PC-3 (cell line): ENCODE results near the gene GALNTL6. TPM values are rescaled to one million over a fixed set of nuclear protein-coding genes. Genes with fewer than 3 reads are reported as not detected.

Source experiments
- ATAC-seq: fragments of 200-7000 bp; cut with Tn5 transposase; 2 replicates; pipeline ENCODE4 v1.9.1; 2020; ENCODE audit warnings: mild to moderate bottlenecking, moderate library complexity
- BruUV-seq: library from RNA; stranded (reverse); fragments of 400-500 nt; replicated peaks from 2 replicates; lab custom pipeline; 2021; lab: Mats Ljungman, UMichigan
- CTCF ChIA-PET: fragments of 300-600 bp; sonication (Branson Sonifier 250); formaldehyde crosslinking; loops from one replicate; lab custom pipeline; 2022; ENCODE audit warnings: antibody characterized with exemption; lab: Charles Lee
- POLR2A ChIA-PET: fragments of 300-600 bp; sonication (Branson Sonifier 250); formaldehyde crosslinking; loops from one replicate; lab custom pipeline; 2022; ENCODE audit warnings: antibody characterized with exemption; ENCODE audit not compliant: unreplicated experiment; lab: Charles Lee
- DNase-seq: peaks from one replicate; pipeline ENCODE4 v3.0.0-alpha.2; 2015
- H2AFZ ChIP-seq: fragments of 300-600 bp; sonication (generic); 2 replicates; pipeline ENCODE4 v1.6.0; 2016; ENCODE audit warnings: antibody characterized with exemption, low read length
- H3F3A ChIP-seq: fragments of 300-600 bp; sonication (generic); one replicate; pipeline ENCODE4 v1.6.0; 2017; ENCODE audit warnings: antibody characterized with exemption, low read length, control low read depth, mild to moderate bottlenecking; ENCODE audit not compliant: unreplicated experiment
- H3K27ac ChIP-seq: fragments of 300-600 bp; sonication (generic); 2 replicates; pipeline ENCODE4 v1.5.1; 2016; ENCODE audit warnings: mild to moderate bottlenecking, low read length
- H3K27me3 ChIP-seq: fragments of 300-600 bp; sonication (generic); 2 replicates; pipeline ENCODE4 v1.6.1; 2016; ENCODE audit warnings: low read length, mixed read lengths
- H3K36me3 ChIP-seq: fragments of 300-600 bp; sonication (generic); 2 replicates; pipeline ENCODE4 v1.6.1; 2016; ENCODE audit warnings: low read depth, mixed run types, low read length, mixed read lengths
- H3K4me1 ChIP-seq: fragments of 300-600 bp; sonication (generic); 2 replicates; pipeline ENCODE4 v1.5.1; 2016; ENCODE audit warnings: low read length; ENCODE audit not compliant: insufficient read depth
- H3K4me2 ChIP-seq: fragments of 300-600 bp; sonication (generic); 2 replicates; pipeline ENCODE4 v1.6.0; 2016; ENCODE audit warnings: low read length
- H3K4me3 ChIP-seq: fragments of 300-600 bp; sonication (generic); 2 replicates; pipeline ENCODE4 v1.5.1; 2016; ENCODE audit warnings: mild to moderate bottlenecking, low read length, mixed read lengths
- H3K79me2 ChIP-seq: fragments of 300-600 bp; sonication (generic); 2 replicates; pipeline ENCODE4 v1.6.1; 2017; ENCODE audit warnings: low read length, mixed read lengths
- H3K9ac ChIP-seq: fragments of 300-600 bp; sonication (generic); 2 replicates; pipeline ENCODE4 v1.6.0; 2016; ENCODE audit warnings: mild to moderate bottlenecking, low read length
- H3K9me2 ChIP-seq: fragments of 300-600 bp; sonication (generic); replicated peaks from 2 replicates; pipeline ENCODE4 v1.6.1; 2016; ENCODE audit warnings: mixed run types, low read length, mixed read lengths
- H3K9me3 ChIP-seq: fragments of 300-600 bp; sonication (generic); 2 replicates; pipeline ENCODE4 v1.6.1; 2016; ENCODE audit warnings: low read length, mixed read lengths
- H4K20me1 ChIP-seq: fragments of 300-600 bp; sonication (generic); 2 replicates; pipeline ENCODE4 v1.6.1; 2016; ENCODE audit warnings: low read length, mixed read lengths
- CTCF ChIP-seq: fragments of 300-600 bp; sonication (generic); conservative IDR thresholded peaks from 2 replicates; pipeline ENCODE4 v1.5.1; 2017; ENCODE audit warnings: antibody characterized with exemption, low read depth, mild to moderate bottlenecking, low read length
- EZH2 ChIP-seq: fragments of 300-600 bp; sonication (generic); IDR thresholded peaks from one replicate; pipeline ENCODE4 v1.6.1; 2017; ENCODE audit warnings: antibody characterized with exemption, mild to moderate bottlenecking, low read length; ENCODE audit not compliant: unreplicated experiment
- EZH2phosphoT487 ChIP-seq: fragments of 300-600 bp; sonication (generic); IDR thresholded peaks from 2 replicates; pipeline ENCODE4 v1.6.1; 2018; ENCODE audit warnings: mild to moderate bottlenecking, antibody characterized with exemption, low read length, borderline replicate concordance
- intact Hi-C: fragments of 100-400 bp; cut with micrococcal nuclease; formaldehyde crosslinking; loops from 2 replicates; pipeline ENCODE4 v1.9.0; 2023
- total RNA-seq: library from RNA; depleted of rRNA; stranded (reverse); fragments of >200 nt; gene quantifications from 2 replicates; pipeline ENCODE4 v1.2.3, GENCODE V29; 2014

Gene GALNTL6
- total RNA-seq, 1 experiment from 2014 or later: not detected

- DNase-seq (no peak), ATAC-seq (no peak)
- Histone ChIP-seq H4K20me1 (no peaks in the 10 kb centered on the region), H3F3A (no peaks in the 10 kb centered on the region), H3K79me2 (no peaks in the 10 kb centered on the region), H2AFZ (no peak overlapping the region), H3K4me3 (no peak overlapping the region), H3K9ac (no peak overlapping the region), H3K9me3 (no peaks in the 10 kb centered on the region), H3K9me2 (no peaks in the 10 kb centered on the region), H3K4me1 (no peaks in the 10 kb centered on the region), H3K36me3 (no peaks in the 10 kb centered on the region), H3K4me2 (no peak overlapping the region), H3K27ac (no peak overlapping the region), H3K27me3 (no peaks in the 10 kb centered on the region)
- POLR2A ChIA-PET: no interaction called here
- CTCF ChIA-PET: no interaction called here
- intact Hi-C loops: no loop called here
- no TSS peak for BruUV-seq
- TF ChIP-seq EZH2phosphoT487 (no peak), EZH2 (no peak)
These were observed 180.0 kb downstream of the GALNTL6 start for GRCh38 chr4:171993247-171993646.

- H3F3A ChIP-seq: no peaks in the 10 kb centered on the region
- no peak for DNase-seq
- ChIA-PET CTCF (no interaction called here), POLR2A (no interaction called here)
- H2AFZ ChIP-seq: no peak overlapping the region
- no peak overlapping the region for H3K4me3 ChIP-seq
- BruUV-seq: no TSS peak
- no peaks in the 10 kb centered on the region for H3K27me3 ChIP-seq
- H3K9me3 ChIP-seq: no peaks in the 10 kb centered on the region
- no peak for ATAC-seq
- H4K20me1 ChIP-seq: no peaks in the 10 kb centered on the region
- no peak overlapping the region for H3K4me2 ChIP-seq
- H3K9ac ChIP-seq: no peak overlapping the region
- no peak overlapping the region for H3K27ac ChIP-seq
- H3K9me2 ChIP-seq: no peaks in the 10 kb centered on the region
- no peaks in the 10 kb centered on the region for H3K79me2 ChIP-seq
- TF ChIP-seq EZH2phosphoT487 (no peak), CTCF (no peak), EZH2 (no peak)
- intact Hi-C loops: no loop called here
- no peaks in the 10 kb centered on the region for H3K36me3 ChIP-seq
- H3K4me1 ChIP-seq: no peaks in the 10 kb centered on the region
These were observed 194.7 kb downstream of the GALNTL6 start for GRCh38 chr4:172007889-172008288.

- Histone ChIP-seq H3K9ac (no peak overlapping the region), H3K4me2 (no peak overlapping the region), H3K36me3 (no peaks in the 10 kb centered on the region), H3K9me2 (no peaks in the 10 kb centered on the region), H2AFZ (no peak overlapping the region), H3K79me2 (no peaks in the 10 kb centered on the region), H4K20me1 (no peaks in the 10 kb centered on the region), H3K4me3 (no peak overlapping the region), H3K27me3 (no peaks in the 10 kb centered on the region), H3K27ac (no peak overlapping the region), H3F3A (no peaks in the 10 kb centered on the region), H3K4me1 (no peaks in the 10 kb centered on the region), H3K9me3 (no peaks in the 10 kb centered on the region)
- DNase-seq (no peak), ATAC-seq (no peak)
- intact Hi-C loops: no loop called here
- no peak for TF ChIP-seq EZH2phosphoT487
- no peak for TF ChIP-seq EZH2
- no peak for TF ChIP-seq CTCF
- BruUV-seq: no TSS peak
- ChIA-PET CTCF (no interaction called here), POLR2A (no interaction called here)
These were observed 196.4 kb downstream of the GALNTL6 start for GRCh38 chr4:172009446-172010230.
